Myocyte (in vitro differentiated cells): ENCODE data around the gene ASAH2B. TPM values are rescaled to one million over a fixed set of nuclear protein-coding genes. Genes with fewer than 3 reads are reported as not detected.

Experiments used
- DNase-seq: peaks from one replicate; pipeline ENCODE4 v3.0.0-alpha.2; 2012; ENCODE audit warnings: low read depth
- total RNA-seq: library from RNA; depleted of rRNA; stranded (reverse); fragments of >200 nt; gene quantifications from 2 replicates; pipeline ENCODE4 v1.2.3, GENCODE V29; 2014

Gene ASAH2B
- total RNA-seq, 1 donor from 2014 or later = 5.4 TPM

- DNase-seq = no peak
These were observed 58.6 kb downstream of the ASAH2B start for GRCh38 chr10:50798297-50798696.

DNA sequence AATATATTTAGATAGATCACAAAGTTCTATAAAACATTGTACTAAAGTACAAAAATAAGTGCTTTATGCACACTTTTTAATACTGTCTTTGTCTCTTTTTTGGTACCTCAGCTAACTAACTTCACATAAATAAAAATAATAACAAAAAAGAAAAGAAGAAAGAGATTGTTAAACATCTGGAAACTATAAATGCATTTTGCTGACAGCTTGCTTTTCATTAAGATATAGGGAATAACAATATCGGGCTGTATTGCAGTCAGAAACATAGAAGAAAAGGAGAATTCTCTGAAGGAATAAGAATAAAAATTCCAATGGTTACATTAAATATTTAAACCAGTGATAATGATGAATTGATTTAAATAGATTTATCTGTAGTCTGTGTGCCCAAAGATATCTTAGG, 59.9 kb downstream of the ASAH2B start:
- DNase-seq = no peak

- no peak for DNase-seq
These were observed 66.4 kb downstream of the ASAH2B start for GRCh38 chr10:50805981-50806622.

DNA sequence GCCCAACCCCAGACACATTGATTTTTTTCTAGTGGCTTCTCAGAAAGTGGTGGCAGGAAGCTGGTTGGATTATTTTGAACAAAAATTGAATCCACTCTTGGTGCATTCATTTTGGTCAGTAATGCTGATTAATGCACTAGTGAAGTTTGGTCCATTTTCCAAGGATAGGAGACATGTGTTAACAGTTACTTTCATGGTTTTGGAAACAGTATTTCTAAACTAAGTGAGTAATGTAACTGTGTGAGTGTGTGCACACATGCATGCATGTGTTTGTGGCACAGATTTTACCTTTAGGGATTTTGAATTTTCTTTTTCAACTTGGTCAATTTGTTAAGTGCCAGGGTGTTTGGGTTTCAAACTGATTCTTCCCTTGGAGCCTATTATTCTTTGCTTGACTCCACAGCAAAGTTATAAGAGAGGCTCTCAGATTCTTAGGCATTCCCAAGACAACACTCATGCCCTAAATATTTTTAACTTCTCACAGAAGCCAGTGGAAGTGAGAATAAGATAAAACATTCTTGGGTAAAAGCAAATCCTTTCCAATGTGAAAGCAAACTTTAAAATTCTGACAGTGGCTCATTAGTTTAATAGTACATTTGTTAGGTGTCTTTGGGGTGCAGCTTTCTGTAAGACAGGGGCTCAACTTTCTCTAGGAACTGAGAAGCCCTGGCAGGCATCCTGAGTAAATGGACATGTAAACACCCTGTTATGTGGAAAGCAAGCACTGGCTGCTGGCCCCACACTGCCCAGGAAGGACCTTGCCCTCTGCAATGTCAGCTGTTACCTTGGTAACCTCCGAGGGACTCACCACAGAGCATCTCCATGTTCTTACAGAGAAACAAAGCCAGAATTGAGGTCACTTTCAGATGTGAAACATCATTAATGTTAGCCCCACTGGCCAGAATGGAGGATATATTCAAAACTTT, 68.4 kb downstream of the ASAH2B start:
- DNase-seq = no peak

Other genes starting within 250 kb of the ASAH2B start
- 23.7 and 44.0 TPM in 2 replicates for gene SGMS1, start 116.0 kb upstream of the ASAH2B start, total RNA-seq
- gene A1CF, start 145.7 kb downstream of the ASAH2B start, total RNA-seq = not detected in 2 replicates